Right cardiac atrium (tissue), 5 donors: Measurements from ENCODE around the gene CHAF1A. TPM values are rescaled to one million over a fixed set of nuclear protein-coding genes. Genes with fewer than 3 reads are reported as not detected.
A peak's percentile ranks its signal among the peaks of the same experiment; 100 is the strongest.

Experiments
- ATAC-seq, 2 donors: fragments of 200-7000 bp; cut with Tn5 transposase; one replicate each; pipeline versions ENCODE4 v1.8.0 to v1.9.1; 2020; ENCODE audit warnings: moderate library complexity in 2 of 2, mild to moderate bottlenecking in 1 of 2
- DNase-seq, 3 donors: peaks; one replicate each; pipeline ENCODE4 v3.0.0-alpha.2; 2020
- H3K27ac ChIP-seq: one replicate; pipeline ENCODE4 v1.5.1; 2013; ENCODE audit warnings: mild to moderate bottlenecking, low read length, control low read depth, moderate library complexity
- H3K27me3 ChIP-seq: one replicate; pipeline ENCODE4 v1.6.1; 2013; ENCODE audit not compliant: control insufficient read depth, insufficient read depth
- H3K4me1 ChIP-seq: one replicate; pipeline ENCODE4 v1.6.1; 2013; ENCODE audit warnings: low read length; ENCODE audit not compliant: control insufficient read depth, insufficient read depth
- H3K4me3 ChIP-seq: one replicate; pipeline ENCODE4 v1.5.1; 2013; ENCODE audit warnings: low read length, control low read depth
- H3K9me3 ChIP-seq: one replicate; pipeline ENCODE4 v1.6.1; 2013; ENCODE audit warnings: low read length; ENCODE audit not compliant: control insufficient read depth
- WGBS: extraction: QIAGEN DNeasy Blood & Tissue Kit; methylation state at CpG from one replicate; pipeline ENCODE4 v1.1.7; 2013; 5-methylcytosine and 5-hydroxymethylcytosine counted together
- intact Hi-C, 4 donors: fragments of 100-400 bp; cut with DNase I; formaldehyde crosslinking; loops; one replicate each; pipeline versions ENCODE4 v1.11.0 to v1.14.0; 2022 to 2023
- polyA plus RNA-seq: library from polyadenylated mRNA; stranded (reverse); fragments of 200-250 nt; gene quantifications from one replicate; pipeline ENCODE4 v1.2.3, GENCODE V29; 2013
- total RNA-seq, 4 donors: library from RNA; stranded (reverse); fragmentation: NEBNext Ultra II Directional; extraction: Animal tissue kit (Norgen Biotek cat#: 25700); gene quantifications; one replicate each; pipeline ENCODE4 v1.2.1, GENCODE V29; 2021
- donor health status: healthy with polysubstance abuse.
- donor health status: DM: no; HTN: yes; CAD: no.
- donor health status: DM: no; HTN: no; CAD: no.
- donor health status: DM: no; HTN: yes; CAD: no; lungs with severe emphysema.
- donor health status: DM: yes; HTN: yes; CAD: no.

The CHAF1A gene
- total and polyA plus RNA-seq, 5 donors, result 4.3 to 7.7 (median 6.0) TPM

DNA sequence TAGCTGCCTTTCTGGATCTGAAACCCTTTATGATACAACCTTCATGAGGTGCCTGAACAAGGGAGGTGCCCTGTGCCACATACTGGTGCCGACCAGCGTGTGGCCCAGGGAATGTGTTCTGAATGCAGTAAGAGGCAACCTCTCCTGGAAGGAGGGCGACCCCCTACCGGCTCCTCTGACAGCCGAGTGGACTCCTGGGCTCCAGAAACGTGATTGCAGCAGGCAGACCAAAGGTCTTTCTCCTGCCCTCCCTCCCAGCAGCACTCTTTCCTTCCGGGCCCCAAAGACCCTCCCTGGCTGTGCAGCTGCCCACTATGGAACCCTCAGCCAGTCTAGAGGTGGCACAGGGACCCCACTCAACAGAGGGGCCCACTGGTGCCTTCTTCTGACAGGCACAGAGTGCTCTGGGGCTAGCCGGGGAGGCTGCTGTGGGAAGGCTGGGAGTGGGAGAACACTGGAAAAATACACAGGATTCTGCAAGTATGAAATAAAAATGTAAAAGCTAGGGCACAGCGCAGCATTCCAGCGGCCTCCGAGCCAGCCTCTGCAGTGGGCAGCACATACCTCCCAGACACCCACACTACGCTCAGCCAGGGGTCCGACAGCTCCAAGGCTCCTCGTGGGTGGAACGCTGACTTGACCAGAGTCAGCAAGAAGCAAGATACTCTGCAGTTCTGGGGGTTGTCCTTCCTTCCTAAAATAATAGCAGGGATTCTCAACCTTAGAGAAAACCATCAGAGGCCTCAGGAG lies 17.0 kb upstream of the CHAF1A start:
- H3K27ac ChIP-seq, result no peak overlapping the region
- H3K4me3 ChIP-seq, result no peak overlapping the region
- H3K9me3 ChIP-seq, result no peaks in the 10 kb centered on the region
- ATAC-seq (no peak), DNase-seq (peak in 1 of 3 donors; percentile 27)
- 78% methylated on average over 15 of the region's 15 CpGs for WGBS
- H3K27me3 ChIP-seq, result no peaks in the 10 kb centered on the region
- intact Hi-C loops, result no loop called here
- H3K4me1 ChIP-seq, result peaks cover 18% of the 10 kb centered on the region

DNA sequence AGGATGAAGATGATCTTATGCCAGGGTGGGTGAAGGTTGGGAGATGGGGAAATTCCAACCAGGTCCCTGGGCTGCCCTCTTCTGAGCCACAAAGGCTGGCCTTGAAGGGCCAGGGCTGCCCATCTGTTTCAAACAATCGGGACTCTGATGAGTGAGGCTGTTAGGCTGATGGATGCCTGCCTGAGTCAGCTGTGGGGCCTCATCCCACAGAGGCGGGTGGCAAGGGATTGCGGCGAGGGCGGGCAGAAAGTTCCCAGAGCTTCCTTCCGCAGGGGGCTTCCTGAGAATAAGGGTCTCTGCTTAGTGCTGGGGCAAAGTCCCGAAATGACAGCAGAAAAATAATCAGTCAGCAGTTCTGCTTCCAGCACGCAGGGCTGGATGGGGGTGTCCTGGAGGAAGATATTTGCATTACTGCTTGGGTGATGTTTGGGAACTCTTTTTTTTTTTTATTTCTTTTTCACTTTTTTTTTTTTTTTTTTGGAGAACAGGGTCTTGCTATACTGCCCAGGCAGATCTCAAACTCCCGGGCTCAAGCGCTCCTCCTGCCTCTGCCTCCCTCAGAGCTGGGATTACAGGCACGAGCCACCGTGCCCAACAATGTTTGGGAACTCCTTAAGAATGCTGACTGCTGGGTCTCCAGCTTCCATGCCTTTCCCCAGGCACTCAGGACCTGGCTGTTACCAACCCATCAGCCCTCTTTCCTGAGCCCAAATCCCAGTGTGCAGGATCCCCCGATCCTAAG lies 16.2 kb upstream of the CHAF1A start:
- Histone ChIP-seq H3K4me3 (no peak overlapping the region), H3K27me3 (no peaks in the 10 kb centered on the region), H3K9me3 (no peaks in the 10 kb centered on the region), H3K4me1 (peaks cover 23% of the 10 kb centered on the region), H3K27ac (no peak overlapping the region)
- WGBS, result 82% methylated on average over 13 of the region's 13 CpGs
- DNase-seq, result peak in 1 of 3 donors; percentile 32
- intact Hi-C loops, result no loop called here
- no peak for ATAC-seq

DNA sequence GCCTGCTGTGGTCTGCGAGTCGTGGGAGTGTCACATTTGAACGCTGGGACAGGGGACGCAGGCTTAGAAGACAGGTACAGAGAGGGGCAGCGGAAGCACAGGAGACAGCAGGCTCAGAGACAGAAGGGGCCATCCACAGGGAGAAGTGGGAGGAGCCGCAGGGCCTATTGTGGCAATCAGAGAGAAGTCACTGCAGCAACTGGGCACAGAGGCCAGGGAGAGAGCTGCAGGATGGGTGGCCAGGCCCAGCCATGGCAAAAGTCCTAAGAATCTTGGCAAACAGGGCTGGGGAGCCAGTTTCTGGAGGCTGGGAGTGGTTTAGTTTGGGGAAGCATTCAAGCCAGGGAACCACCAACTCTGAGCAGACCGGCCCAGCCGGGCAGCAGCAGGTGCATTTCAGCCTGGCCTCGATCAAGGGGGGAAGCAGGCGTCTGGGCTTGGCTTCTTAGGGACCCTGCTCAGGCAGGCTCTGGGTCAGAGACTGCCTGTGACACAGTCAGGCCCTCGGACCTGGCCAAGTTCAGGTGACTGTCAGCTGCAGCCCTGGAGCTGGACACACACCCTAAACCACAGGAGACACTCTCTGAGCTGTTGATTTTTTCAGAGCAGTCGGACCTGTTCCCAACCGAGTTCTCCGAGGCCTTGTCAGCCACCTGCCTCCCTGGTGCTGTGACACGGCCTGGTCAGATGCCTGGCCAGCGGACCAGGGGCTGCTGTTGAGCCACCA lies 13.9 kb upstream of the CHAF1A start:
- intact Hi-C loops, result no loop called here
- ATAC-seq (peak in 1 of 2 donors; percentile 8), DNase-seq (peak in 2 of 3 donors; percentile 36 to 67)
- Histone ChIP-seq H3K27ac (peak overlapping the region; percentile 24), H3K4me1 (peaks cover 35% of the 10 kb centered on the region), H3K9me3 (no peaks in the 10 kb centered on the region), H3K27me3 (no peaks in the 10 kb centered on the region), H3K4me3 (no peak overlapping the region)
- WGBS, result 61% methylated on average over 16 of the region's 16 CpGs

DNA sequence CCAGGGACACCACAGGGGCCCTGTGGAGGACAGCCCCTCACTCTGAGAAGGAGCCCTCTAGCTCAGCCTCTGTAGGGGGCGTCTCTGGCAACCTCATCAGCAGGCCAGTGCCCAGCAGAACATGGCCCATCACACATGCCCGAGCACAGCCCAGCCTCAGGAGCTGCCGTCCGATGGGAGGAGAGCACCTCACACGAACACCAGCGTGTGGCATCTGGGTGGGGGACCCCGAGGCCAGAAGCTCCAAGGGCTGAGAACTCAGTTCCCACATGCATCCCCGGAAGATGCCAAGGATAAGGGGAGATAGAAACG lies 13.4 kb upstream of the CHAF1A start:
- no peak overlapping the region for H3K27ac ChIP-seq

DNA sequence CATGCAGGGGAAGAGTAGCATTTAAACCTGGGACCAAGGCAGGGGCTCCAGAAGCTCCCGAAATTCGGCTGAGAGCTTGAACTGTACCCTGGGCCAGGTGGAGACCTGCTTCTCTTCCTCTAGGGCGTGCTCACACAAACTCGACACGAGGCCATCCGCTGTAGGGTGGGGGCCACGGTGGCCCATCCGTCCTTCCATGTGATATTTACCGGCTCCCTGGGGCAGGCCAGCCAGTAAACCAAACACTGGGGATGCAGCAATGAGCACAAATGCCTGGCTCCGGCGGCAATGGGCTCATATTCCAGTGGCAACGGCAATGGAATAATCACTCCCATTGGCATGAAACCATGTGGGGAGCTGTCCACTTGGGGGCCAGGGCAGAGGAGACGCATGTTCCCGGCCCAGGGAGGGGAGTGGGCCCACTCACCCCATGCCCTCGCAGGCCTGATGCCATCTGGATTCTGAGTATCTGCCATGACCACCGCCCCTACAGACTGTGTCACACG lies 12.9 kb upstream of the CHAF1A start:
- H3K4me3 ChIP-seq, result no peak overlapping the region
- intact Hi-C loops, result no loop called here
- 43% methylated on average over 17 of the region's 17 CpGs for WGBS
- ATAC-seq (peak; percentile 1 to 27), DNase-seq (peak in 2 of 3 donors; percentile 23 to 52)
- no peaks in the 10 kb centered on the region for H3K27me3 ChIP-seq
- peaks cover 40% of the 10 kb centered on the region for H3K4me1 ChIP-seq
- no peaks in the 10 kb centered on the region for H3K9me3 ChIP-seq
- H3K27ac ChIP-seq, result peak overlapping the region; percentile 65

More for the DNA sequence above, 13.4 kb upstream of the CHAF1A start:
- H3K4me3 ChIP-seq, result no peak overlapping the region
- no peaks in the 10 kb centered on the region for H3K9me3 ChIP-seq
- intact Hi-C loops, result no loop called here
- ATAC-seq (no peak), DNase-seq (peak in 1 of 3 donors; percentile 55)
- 63% methylated on average over 9 of the region's 9 CpGs for WGBS
- H3K4me1 ChIP-seq, result peaks cover 37% of the 10 kb centered on the region
- no peaks in the 10 kb centered on the region for H3K27me3 ChIP-seq

DNA sequence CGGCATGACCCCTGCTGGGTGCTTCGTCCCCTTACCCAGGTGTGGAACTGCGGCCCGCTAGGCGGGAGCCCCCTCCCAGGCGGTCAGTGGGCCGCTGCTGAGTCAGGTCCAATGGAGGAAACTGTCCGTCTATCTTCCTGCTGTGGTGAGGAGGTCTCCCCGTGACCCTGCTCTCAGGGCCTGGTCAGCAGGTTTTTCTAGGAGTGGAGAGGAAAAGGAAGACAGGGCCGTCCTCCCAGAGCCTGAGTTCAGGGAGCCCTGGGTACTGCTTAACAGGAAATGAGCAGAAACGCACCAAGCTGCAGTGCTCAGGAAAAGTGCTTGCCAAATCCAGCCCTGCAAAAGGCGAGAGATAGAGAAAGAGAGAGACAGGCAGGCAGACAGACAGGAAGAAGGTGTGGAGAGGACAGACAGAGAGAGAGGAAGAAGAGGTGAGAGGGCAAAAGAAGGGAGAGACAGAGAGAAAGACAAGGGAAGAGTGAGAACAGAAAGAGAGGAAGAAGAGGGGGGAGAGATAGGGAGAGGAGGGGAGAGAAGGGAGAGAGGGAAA lies 12.3 kb upstream of the CHAF1A start:
- ATAC-seq (peak; percentile 55 to 77), DNase-seq (peak; percentile 55 to 75 (median 75))
- H3K27ac ChIP-seq, result peak overlapping the region; percentile 65
- peaks cover 43% of the 10 kb centered on the region for H3K4me1 ChIP-seq
- no peaks in the 10 kb centered on the region for H3K27me3 ChIP-seq
- no peak overlapping the region for H3K4me3 ChIP-seq
- no peaks in the 10 kb centered on the region for H3K9me3 ChIP-seq
- WGBS, result 22% methylated on average over 12 of the region's 12 CpGs
- intact Hi-C loops, result no loop called here

DNA sequence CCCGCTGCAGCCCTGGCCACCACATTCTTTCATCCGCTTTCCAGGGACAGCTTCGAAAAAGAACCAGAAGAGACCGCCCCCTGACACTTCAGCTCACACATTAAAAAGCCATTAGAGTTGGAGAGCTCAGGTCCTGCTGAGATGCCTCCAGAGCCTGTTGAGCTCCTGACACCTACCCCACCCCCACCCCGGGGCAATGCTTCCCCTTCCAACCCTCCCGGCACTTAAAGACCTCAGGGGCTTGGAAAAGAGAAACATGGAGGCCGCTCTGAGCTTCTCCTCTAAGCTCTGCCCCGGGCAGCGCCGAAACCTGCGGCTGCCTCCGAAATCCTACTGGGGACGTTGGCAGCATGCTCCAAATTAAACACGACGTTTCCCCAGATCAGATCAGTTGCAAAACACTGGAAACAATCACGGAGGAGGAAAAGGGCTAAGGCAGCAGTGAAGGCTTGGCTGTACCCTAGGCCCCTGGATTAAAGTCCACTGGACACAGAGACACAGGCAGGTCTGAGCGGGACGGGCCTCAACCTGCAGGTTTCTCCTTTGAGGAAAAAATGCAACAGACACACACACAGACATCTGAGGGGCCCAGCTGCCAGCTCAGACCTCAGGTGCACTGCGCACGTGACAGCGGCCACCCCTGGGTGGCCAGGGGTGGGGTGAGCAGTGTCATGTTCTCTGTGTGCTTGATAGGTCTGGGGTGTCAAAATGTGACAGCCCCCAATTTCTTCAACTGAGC lies 11.7 kb upstream of the CHAF1A start:
- intact Hi-C loops, result no loop called here
- H3K27ac ChIP-seq, result peak overlapping the region; percentile 65
- 21% methylated on average over 21 of the region's 21 CpGs for WGBS
- no peak overlapping the region for H3K4me3 ChIP-seq
- no peaks in the 10 kb centered on the region for H3K9me3 ChIP-seq
- no peaks in the 10 kb centered on the region for H3K27me3 ChIP-seq
- DNase-seq (peak in 1 of 3 donors; percentile 61), ATAC-seq (peak; percentile 18 to 25)
- peaks cover 43% of the 10 kb centered on the region for H3K4me1 ChIP-seq

DNA sequence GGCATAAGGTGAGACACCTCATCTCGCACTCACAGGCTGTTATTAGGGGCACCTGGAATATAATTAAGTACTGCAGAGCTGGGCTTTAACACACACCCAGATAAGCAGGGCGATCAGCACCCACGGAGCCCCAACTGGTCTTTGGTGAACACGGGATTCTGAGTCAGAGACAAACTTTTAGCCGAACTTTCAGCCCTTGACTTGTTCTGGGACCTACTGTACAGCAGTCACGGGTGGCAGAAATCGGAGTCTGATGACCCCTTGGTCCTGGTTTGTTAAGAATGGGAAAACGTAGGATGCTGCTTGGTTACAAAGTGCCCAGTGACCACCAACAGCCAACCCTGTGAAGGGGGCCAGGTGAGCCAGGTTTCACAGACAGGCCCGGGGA lies 11.1 kb upstream of the CHAF1A start:
- Histone ChIP-seq H3K4me1 (peaks cover 43% of the 10 kb centered on the region), H3K27me3 (no peaks in the 10 kb centered on the region), H3K4me3 (no peak overlapping the region), H3K9me3 (no peaks in the 10 kb centered on the region), H3K27ac (peak overlapping the region; percentile 65)
- intact Hi-C loops, result no loop called here
- 37% methylated on average over 9 of the region's 9 CpGs for WGBS
- DNase-seq, result no peak
- ATAC-seq, result no peak

DNA sequence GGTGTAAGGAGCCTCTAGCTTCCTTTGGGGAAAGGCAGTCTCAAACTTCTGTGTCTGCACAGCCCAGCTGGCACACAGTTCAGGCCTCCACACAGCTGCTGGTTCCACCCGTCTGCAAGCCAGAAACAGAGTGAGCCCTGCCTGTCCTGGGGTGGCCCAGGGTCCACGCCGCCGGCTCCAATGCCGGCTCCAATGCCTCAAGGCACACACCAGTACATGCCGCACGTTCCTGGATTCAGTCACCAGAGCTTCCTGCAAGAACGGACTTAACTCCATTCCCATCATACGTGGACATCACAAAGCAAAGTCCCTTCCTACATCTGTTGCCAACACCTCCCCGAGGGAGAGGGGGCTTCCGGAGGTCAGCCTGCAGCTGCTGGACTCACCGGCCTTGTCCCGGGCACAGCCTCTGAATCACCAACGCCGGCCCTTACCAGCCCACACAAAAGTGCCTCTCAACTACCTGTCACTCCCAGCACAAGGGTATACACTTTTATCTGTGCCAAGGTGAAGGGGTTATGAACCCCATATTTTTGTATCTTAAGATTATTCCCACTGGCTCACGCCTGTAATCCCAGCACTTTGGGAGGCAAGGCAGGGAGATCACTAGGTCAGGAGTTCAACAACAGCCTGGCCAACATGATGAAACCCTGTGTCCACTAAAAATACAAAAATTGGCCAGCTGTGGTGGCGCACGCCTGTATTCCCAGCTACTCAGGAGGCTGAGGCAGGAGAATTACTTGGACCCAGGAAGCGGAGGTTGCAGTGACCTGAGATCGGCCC lies 10.5 kb upstream of the CHAF1A start:
- Histone ChIP-seq H3K4me3 (no peak overlapping the region), H3K4me1 (peaks cover 44% of the 10 kb centered on the region), H3K27ac (peak overlapping the region; percentile 65), H3K9me3 (no peaks in the 10 kb centered on the region), H3K27me3 (no peaks in the 10 kb centered on the region)
- intact Hi-C loops, result no loop called here
- 38% methylated on average over 20 of the region's 20 CpGs for WGBS
- ATAC-seq, result peak; percentile 47 to 70
- peak; percentile 69 to 81 (median 73) for DNase-seq
